Activated CD4-positive, alpha-beta memory T cell treated with anti-CD3 and anti-CD28 coated beads, Interleukin-2, amount 10 ng/mL, durations not matched to agents 7 days and 5 days (primary cell): Measurements from ENCODE around the gene ADGRD1. TPM values are rescaled to one million over a fixed set of nuclear protein-coding genes. Genes with fewer than 3 reads are reported as not detected.

Experiments
- CTCF ChIA-PET: fragments of 350-600 bp; sonication (Branson Sonifier 250); formaldehyde crosslinking; loops from one replicate; lab custom pipeline; 2021; ENCODE audit warnings: antibody characterized with exemption, inconsistent platforms; lab: Charles Lee
- POLR2A ChIA-PET: fragments of 350-600 bp; sonication (Branson Sonifier 250); formaldehyde crosslinking; loops from one replicate; lab custom pipeline; 2021; ENCODE audit warnings: antibody characterized with exemption; lab: Charles Lee
- DNase-seq: peaks from one replicate; pipeline ENCODE4 v3.0.0-alpha.2; 2020
- H3K27ac Mint-ChIP-seq: one replicate; pipeline ENCODE4 v1.8.0; 2021; ENCODE audit warnings: mild to moderate bottlenecking, mixed read lengths
- H3K27me3 Mint-ChIP-seq: one replicate; pipeline ENCODE4 v1.8.0; 2021; ENCODE audit warnings: mixed read lengths
- H3K36me3 Mint-ChIP-seq: one replicate; pipeline ENCODE4 v1.8.0; 2021; ENCODE audit warnings: low read depth, mixed read lengths
- H3K4me1 Mint-ChIP-seq: one replicate; pipeline ENCODE4 v1.8.0; 2021; ENCODE audit warnings: mixed read lengths
- H3K4me3 Mint-ChIP-seq: one replicate; pipeline ENCODE4 v1.8.0; 2021; ENCODE audit warnings: mild to moderate bottlenecking, mixed read lengths
- H3K9me3 Mint-ChIP-seq: one replicate; pipeline ENCODE4 v1.8.0; 2021; ENCODE audit warnings: mixed read lengths
- total RNA-seq, 2 experiments: library from RNA; stranded (reverse); gene quantifications; one replicate each; pipeline ENCODE4 v1.2.3, GENCODE V29; 2021

ADGRD1 gene
- total RNA-seq, 2 experiments from 2014 or later: 0.23 TPM; not detected in 1

DNA sequence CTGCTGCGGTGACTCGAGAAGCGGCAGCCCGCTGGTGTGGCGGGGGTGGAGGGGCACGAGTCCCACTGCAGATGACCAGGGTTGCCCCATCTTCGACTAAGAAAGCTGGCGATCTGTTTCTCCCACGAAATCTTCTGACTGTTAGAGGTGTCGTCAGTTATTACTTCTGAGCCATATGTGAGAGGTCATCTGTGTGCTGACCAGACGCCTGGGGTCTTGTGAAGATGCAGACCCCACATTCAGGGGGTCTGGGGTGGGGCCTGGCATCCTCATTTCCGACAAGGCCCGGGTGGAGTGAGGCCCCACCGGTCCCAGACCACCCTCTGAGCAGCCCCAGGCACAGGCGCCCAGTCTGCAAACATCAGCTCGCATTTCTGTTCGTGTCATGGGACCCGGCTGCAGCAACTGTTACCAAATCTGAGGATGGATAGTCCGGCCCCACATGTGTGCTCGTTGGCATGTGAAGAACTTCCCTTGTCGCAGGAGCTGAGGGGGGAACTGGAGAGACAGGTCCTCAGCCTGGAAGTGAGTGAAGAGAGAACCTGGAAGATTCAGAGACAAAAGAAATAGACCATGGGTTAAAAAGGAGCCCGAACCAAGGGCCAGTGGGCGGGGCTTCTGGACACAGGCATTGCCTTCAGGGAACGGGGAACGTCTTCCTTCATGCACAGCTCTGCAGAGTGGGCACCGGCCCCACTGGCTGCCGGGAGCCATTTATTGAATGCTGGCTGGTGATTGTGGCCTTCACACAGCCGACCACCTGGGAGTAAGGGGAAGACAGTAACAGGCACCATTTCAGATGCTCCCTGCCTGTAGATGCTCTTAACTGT, 135.2 kb downstream of the ADGRD1 start:
- no peaks in the 10 kb centered on the region for H3K9me3 Mint-ChIP-seq
- ChIA-PET CTCF (no interaction called here), POLR2A (no interaction called here)
- H3K27me3 Mint-ChIP-seq: no peaks in the 10 kb centered on the region
- H3K4me3 Mint-ChIP-seq: no peak overlapping the region
- no peak for DNase-seq
- H3K4me1 Mint-ChIP-seq: peaks cover 12% of the 10 kb centered on the region
- H3K36me3 Mint-ChIP-seq: no peaks in the 10 kb centered on the region
- no peak overlapping the region for H3K27ac Mint-ChIP-seq

DNA sequence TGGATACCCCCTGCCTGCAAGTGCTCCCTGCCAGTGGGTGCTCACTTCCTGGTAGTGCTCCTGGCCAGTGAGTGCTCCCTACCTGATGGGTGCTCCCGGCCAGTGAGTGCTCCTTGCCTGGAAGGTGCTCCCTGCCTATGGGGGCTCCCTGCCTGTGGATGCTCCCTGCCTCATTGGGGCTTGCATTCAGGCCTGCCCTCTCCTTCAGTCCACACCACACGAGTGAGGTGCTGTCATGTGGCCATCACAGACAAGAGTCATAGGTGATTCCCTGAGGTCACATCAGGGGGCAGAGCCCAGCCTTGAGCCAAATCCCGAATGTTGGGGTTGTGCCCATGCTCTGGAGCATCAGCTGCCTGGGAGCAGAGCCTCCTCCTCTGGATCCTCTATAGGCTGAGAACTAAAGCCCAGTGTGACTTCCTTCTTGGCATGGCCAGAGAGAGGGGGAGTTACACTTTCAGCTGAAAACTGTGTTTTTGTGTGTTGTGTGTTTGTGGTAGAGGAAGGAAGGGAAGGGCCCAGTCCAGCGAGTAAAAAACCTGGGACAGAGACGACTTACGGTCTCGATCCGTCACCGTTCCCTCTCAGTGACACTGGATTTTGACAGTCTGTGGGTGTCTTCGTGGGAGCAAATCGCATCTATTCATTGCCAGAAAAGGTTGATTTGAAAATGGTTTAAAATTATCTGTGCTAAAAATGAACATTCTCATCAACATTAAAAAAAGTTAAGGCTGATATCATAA, 136.0 kb downstream of the ADGRD1 start:
- Mint-ChIP-seq H3K27me3 (no peaks in the 10 kb centered on the region), H3K9me3 (no peaks in the 10 kb centered on the region), H3K4me3 (no peak overlapping the region), H3K36me3 (no peaks in the 10 kb centered on the region), H3K4me1 (peaks cover 12% of the 10 kb centered on the region), H3K27ac (no peak overlapping the region)
- POLR2A ChIA-PET: no interaction called here
- CTCF ChIA-PET: no interaction called here
- DNase-seq: no peak

DNA sequence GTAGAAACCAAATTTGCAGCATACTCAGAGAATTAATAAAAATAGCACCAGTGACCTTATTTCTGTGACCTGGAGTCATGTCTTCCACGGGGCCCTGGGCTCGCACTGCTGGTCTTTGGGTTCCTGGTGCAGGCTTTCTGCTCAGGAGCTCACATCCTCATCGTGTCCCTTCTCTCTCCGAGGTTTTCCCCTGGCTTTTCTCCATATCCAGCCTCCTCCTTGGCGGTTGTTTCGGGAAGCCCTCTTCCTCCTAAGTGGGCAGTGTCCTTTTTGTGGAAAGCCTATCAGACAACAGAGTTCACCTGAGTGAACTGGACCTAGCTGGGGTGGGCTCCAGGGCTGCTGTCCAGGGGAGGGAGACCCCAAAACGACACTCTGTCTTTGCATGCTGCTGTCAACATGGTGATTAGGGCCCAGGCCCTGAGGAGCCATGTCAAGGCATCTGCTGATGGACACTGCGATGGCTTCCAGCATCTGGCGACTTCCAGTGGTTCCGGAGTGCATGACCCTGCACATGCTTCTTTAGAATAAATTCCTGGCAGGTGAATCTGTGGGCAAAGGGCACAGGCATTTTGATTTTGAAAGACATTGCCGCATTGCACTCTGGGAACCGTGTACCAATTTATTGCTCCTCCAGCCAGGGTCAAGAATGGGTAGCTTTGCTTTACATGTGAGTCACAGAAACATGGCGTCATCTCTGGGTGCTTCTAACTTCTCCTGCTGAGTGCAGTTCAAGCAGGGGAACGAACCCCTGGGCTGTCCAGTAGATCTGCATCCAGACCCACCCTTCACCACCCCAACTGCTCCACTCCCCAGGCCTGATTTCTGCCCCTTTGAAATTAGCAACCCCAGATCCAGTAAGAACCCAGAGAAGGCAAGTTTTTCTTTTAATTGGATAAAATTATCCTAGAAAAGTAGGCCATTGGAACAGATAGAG, 136.8 kb downstream of the ADGRD1 start:
- ChIA-PET POLR2A (no interaction called here), CTCF (no interaction called here)
- DNase-seq: no peak
- no peaks in the 10 kb centered on the region for H3K27me3 Mint-ChIP-seq
- H3K27ac Mint-ChIP-seq: no peak overlapping the region
- H3K4me3 Mint-ChIP-seq: no peak overlapping the region
- H3K4me1 Mint-ChIP-seq: peaks cover 12% of the 10 kb centered on the region
- H3K9me3 Mint-ChIP-seq: no peaks in the 10 kb centered on the region
- H3K36me3 Mint-ChIP-seq: no peaks in the 10 kb centered on the region

DNA sequence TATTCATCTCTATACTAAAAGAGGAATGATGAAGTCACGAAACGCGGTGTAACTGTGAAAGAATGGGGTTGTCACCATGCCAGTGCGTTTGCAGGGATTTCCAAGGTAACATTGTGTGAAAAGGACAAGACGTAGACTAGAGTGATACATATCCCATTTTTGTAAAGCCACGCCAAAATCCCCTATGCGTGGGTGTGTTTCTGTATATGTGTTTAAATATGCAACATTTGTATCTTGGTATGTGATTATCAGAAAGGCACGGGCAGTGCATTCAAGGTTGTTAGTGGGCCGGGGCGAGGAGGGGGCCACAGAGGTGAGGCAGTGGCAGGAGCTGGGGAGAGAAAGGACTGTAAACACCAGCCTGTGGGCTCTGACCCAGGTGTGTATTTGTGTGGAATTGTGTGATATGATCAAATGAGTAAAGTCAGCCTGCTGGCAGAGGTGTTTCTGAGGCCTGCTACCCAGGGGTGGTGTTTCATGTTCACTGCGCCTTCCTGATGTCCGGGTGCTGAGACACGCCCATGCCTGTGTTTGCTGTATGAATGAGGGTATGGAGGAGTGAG, 137.8 kb downstream of the ADGRD1 start:
- H3K27me3 Mint-ChIP-seq: no peaks in the 10 kb centered on the region
- DNase-seq: no peak
- CTCF ChIA-PET: no interaction called here
- no peaks in the 10 kb centered on the region for H3K9me3 Mint-ChIP-seq
- peaks cover 12% of the 10 kb centered on the region for H3K4me1 Mint-ChIP-seq
- H3K27ac Mint-ChIP-seq: no peak overlapping the region
- H3K4me3 Mint-ChIP-seq: no peak overlapping the region
- POLR2A ChIA-PET: no interaction called here
- no peaks in the 10 kb centered on the region for H3K36me3 Mint-ChIP-seq

DNA sequence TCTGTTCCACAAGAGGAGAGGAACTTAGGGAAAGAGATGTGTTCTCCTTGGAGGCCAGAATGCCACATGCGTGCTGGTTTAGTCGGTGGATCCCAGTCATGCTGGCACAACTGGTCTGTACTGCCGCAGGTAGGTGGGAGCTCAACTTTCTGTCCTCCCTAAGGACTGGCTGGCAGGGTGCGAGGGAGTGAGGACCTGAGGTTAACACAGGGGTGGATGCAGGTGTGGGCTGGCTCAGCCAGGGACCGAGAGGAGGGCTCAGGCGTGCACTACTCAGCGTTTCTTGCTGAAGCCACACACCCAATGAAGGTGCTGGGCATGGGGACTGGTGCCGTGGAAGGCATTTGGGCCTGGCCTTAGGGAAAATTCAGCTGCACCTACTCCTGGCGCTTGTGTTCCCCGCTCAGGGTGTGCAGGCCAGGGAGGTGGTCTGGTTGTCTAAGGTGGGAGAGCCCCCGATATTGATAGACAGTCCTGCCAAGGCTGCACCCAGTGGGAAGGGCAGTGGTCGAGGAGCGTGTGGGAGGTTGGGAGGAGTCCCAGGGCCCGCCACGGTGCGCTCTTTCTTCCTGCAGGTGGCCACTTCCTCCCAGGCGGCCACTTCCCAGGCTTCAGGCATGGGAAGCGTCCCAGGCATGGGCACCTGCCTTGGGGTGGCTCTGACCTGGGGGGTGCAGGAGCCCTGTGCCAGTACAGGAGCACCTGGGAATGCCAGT, 138.4 kb downstream of the ADGRD1 start:
- Mint-ChIP-seq H3K27ac (no peak overlapping the region), H3K27me3 (no peaks in the 10 kb centered on the region), H3K4me3 (no peak overlapping the region), H3K36me3 (no peaks in the 10 kb centered on the region), H3K9me3 (no peaks in the 10 kb centered on the region), H3K4me1 (peaks cover 12% of the 10 kb centered on the region)
- POLR2A ChIA-PET: no interaction called here
- CTCF ChIA-PET: no interaction called here
- DNase-seq: no peak

DNA sequence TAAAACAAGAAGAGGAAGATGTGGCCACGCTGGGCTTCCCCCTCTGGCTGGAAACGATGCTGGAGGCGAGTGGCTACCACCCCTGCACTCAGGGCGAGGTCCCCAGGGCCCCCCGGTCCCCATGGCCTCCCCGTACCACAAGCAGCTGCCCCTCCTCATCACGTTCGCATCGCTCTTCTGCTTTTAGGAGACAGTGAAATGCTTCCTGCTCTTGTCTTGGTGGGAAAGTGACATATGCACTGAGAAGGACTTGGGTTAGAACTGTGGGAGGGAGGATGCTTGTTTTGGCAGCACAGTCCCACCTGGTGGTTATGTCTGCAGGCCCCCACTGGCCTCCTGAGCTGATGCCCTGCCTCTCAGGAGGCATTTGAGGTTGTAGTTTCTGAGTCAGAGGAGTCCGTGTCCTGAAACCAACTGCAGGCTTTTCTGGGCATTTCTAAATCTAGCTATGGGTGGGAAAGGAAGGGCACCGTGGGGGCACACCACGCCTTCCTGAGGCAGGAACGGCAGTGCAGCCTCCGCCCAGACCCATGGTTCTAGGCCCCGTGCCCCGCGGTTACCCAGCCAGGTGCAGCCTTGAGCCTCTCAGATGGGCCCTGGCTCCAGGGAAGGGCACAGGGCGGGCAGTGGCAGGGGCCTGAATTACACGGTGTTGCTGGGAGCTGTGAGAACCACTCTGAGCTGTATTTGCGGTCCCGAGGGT, 139.3 kb downstream of the ADGRD1 start:
- POLR2A ChIA-PET: interaction anchor here (0.8 kb wide), 1 partner anchor 11 kb away, joined by 3 read pairs; no protein-coding TSS in a partner anchor
- H3K27me3 Mint-ChIP-seq: no peaks in the 10 kb centered on the region
- H3K36me3 Mint-ChIP-seq: no peaks in the 10 kb centered on the region
- no peak overlapping the region for H3K27ac Mint-ChIP-seq
- no peak overlapping the region for H3K4me3 Mint-ChIP-seq
- H3K9me3 Mint-ChIP-seq: no peaks in the 10 kb centered on the region
- H3K4me1 Mint-ChIP-seq: peaks cover 12% of the 10 kb centered on the region
- CTCF ChIA-PET: interaction anchor here (0.6 to 1.3 kb wide), 3 partner anchors 11 to 865 kb away, joined by 3 to 8 read pairs (median 3); no protein-coding TSS in a partner anchor
- no peak for DNase-seq

DNA sequence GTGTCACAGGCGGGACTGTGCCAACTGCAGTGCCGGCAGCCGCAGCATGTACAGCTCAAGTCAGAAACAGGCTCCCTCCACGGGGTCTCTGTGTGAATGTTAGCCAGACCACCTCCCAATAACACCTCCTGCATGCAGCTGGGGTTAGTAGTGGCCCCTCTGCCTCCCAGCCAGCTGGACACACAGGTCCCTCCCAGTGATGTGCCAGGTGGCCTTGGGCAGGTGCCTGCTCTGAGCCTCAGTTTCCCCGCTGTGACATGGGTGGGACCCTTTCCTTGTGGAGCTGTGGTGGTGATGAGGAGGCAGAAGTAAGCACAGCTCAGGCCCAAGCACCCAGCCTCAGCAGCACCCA, 139.9 kb downstream of the ADGRD1 start:
- Mint-ChIP-seq H3K9me3 (no peaks in the 10 kb centered on the region), H3K27me3 (no peaks in the 10 kb centered on the region), H3K4me1 (peaks cover 12% of the 10 kb centered on the region), H3K4me3 (no peak overlapping the region), H3K27ac (no peak overlapping the region), H3K36me3 (no peaks in the 10 kb centered on the region)
- ChIA-PET CTCF (interaction anchor here (0.6 to 1.3 kb wide), 3 partner anchors 11 to 864 kb away, joined by 3 to 8 read pairs (median 3); no protein-coding TSS in a partner anchor), POLR2A (interaction anchor here (0.8 kb wide), 1 partner anchor 10 kb away, joined by 3 read pairs; no protein-coding TSS in a partner anchor)
- no peak for DNase-seq

DNA sequence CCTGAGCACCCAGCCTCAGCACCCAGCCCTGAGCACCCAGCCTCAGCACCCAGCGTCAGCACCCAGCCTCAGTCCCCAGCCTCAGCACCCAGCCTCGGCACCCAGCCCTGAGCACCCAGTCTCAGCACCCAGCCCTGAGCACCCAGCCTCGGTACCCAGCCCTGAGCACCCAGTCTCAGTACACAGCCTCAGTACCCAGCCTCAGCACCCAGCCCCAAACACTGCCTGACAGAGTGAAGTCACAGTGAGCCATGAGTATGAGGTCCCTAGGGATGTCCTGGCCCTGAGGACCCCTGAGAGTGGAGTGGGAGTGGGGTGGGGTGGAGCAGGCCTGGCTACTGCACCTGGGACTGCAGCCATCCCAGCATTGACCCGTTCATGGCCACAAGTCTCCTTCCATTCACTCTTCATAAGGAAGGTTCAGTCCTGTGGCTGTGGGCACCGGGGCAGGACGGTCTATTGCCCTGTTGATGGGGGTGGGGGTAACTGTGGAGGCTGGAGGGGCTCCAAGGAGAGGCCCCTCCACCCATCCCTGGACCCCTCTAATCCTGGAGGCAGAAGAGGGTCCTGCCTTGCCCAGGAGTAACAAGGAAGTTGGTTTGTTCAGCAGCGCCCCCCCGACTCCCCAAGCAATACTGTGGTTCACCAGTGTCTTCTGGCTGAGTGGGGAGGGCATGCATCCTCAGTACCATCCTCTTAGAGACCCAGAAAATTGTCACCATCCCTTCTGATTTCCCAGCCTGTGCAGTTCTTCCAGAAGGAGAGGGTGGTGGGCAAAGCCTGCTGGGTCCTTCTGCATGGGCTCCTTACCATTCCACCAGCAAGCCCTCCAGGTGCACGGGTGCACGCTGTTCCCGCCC, 140.5 kb downstream of the ADGRD1 start:
- no peak for DNase-seq
- ChIA-PET POLR2A (interaction anchor here (0.8 kb wide), 1 partner anchor 10 kb away, joined by 3 read pairs; no protein-coding TSS in a partner anchor), CTCF (interaction anchor here (0.6 to 1.9 kb wide), 4 partner anchors 10 to 863 kb away, joined by 3 to 8 read pairs (median 4); no protein-coding TSS in a partner anchor)
- no peaks in the 10 kb centered on the region for H3K9me3 Mint-ChIP-seq
- peaks cover 12% of the 10 kb centered on the region for H3K4me1 Mint-ChIP-seq
- no peaks in the 10 kb centered on the region for H3K27me3 Mint-ChIP-seq
- H3K27ac Mint-ChIP-seq: no peak overlapping the region
- H3K4me3 Mint-ChIP-seq: no peak overlapping the region
- no peaks in the 10 kb centered on the region for H3K36me3 Mint-ChIP-seq

DNA sequence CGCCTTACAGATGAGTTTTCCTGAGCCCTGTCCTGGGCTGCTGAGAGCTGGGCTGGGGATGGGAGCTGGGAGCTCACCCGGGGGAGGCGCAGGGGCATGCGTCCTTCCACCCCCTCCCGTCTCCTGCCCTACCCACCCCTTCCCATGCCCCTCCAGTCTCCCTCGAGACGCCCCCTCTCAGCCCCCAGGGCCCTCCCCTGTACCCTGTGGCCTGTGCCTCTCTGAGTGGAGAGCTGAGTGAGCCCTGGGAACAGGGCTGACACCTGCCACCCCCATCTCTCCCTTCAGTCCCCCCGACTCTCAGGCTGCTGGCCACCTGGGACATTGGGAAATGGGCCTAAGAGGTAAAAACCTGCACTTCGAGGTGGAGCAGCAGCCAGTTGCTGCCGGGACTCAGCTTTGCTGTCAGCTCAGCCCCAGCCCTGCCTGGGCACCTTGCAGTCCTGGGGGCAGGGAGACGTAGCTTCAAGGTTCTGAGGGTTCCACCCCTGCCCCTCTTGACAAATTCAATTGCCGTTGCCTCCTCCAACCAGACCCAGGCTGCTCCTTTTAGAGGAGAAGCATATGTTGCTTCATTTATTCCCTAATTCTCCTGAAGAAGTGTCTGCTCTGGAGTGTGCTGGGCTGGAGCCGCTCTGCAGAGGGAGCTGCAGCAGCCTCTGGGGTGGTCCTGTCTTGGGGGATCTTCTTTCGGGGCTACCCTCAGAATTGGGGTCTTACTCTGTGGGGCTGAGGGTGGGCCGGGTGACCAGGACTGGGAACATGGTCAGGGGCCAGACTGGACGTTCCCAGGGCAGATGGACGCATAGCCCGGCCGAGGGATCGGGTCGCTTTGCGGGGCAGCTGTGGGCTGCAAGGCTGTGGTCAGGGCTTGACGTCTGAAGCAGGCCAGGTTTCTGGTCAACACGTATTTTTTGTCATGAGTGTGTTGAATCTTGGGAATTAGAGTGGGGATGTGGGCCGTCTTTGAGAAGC, 141.4 kb downstream of the ADGRD1 start:
- no peak for DNase-seq
- no peaks in the 10 kb centered on the region for H3K27me3 Mint-ChIP-seq
- POLR2A ChIA-PET: no interaction called here
- no peak overlapping the region for H3K27ac Mint-ChIP-seq
- CTCF ChIA-PET: interaction anchor here (1.9 kb wide), 1 partner anchor 10 kb away, joined by 4 read pairs; no protein-coding TSS in a partner anchor
- H3K4me1 Mint-ChIP-seq: peaks cover 12% of the 10 kb centered on the region
- no peaks in the 10 kb centered on the region for H3K36me3 Mint-ChIP-seq
- no peak overlapping the region for H3K4me3 Mint-ChIP-seq
- no peaks in the 10 kb centered on the region for H3K9me3 Mint-ChIP-seq
